Left hindlimb (tissue), 1 donor: ENCODE results near the gene ELP4.
"Not testable (repeated sequence)": the region's sequence is repeated elsewhere in the genome, so short reads cannot be mapped to it uniquely, and the experiment has no call there.

Source experiments
- DNase-seq: peaks from one replicate; pipeline ENCODE4 v3.0.0-alpha.2; 2018

ELP4 gene

GRCh38 chr11:31649129-31649966 lies 139.8 kb downstream of the ELP4 start:
- no peak for DNase-seq

GRCh38 chr11:31651208-31651607 lies 141.6 kb downstream of the ELP4 start:
- DNase-seq: no peak

GRCh38 chr11:31651822-31652221 lies 142.3 kb downstream of the ELP4 start:
- DNase-seq: no peak

GRCh38 chr11:31652528-31652927 lies 143.0 kb downstream of the ELP4 start:
- DNase-seq: no peak

DNA sequence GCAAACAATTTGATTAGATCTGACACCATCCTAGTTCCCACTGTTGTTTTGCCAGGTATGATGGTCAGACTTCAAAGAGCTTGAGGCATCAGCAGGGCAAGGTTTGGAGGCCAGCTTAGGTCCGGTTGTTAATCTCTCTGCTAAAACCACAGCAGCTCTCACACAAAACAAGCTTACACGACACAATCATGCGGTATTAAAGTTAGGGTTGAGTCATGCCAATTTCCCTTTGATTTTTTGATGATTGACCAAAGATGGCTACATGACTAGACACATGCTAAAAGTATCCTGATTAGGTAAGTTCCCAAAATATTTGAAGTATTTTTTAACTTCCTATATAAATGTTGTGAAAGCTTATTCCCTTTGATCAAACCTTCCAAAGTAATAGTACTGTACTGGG lies 145.9 kb downstream of the ELP4 start:
- DNase-seq: no peak

GRCh38 chr11:31656051-31656450 lies 146.5 kb downstream of the ELP4 start:
- no peak for DNase-seq

DNA sequence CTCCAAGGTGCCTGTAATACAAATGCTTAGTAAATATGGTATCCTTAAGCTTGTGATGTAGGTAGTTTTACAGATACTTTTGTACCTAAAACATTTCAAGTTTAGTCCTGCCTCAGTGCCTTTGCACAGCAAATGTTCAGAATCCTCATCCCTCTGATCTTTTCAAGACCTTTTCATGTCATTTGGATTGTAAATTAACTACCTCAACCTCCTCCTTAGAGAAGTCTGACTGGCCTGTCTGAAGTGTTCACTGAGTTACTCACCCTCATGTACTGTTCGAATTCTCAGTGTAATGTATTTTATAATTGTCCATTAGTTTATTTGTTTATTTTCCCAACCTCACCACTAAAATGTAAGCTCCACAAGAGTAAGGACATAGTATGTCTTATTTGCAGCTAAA lies 147.5 kb downstream of the ELP4 start:
- DNase-seq: no peak

GRCh38 chr11:31664129-31664528 lies 154.6 kb downstream of the ELP4 start:
- no peak for DNase-seq

GRCh38 chr11:31664954-31665353 lies 155.4 kb downstream of the ELP4 start:
- no peak for DNase-seq

DNA sequence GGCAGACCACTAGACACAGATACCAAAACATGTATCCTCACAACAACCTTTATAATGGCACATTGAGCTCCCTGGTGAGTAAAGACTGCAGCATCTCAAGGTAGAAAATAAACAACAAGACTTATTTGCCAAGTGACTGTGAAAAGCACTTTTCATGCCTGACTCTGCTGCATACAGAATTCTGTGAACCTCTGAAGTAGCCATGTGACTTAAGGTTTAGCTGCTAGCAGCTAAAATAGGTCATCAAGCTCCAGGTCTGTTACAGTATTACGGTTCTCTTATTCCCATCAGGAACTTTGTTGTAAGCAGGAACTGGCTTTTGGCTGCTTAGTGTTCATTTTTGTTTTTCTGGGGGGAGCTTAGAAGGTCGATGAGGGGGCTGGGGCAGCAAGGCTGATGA lies 162.1 kb downstream of the ELP4 start:
- no peak for DNase-seq

DNA sequence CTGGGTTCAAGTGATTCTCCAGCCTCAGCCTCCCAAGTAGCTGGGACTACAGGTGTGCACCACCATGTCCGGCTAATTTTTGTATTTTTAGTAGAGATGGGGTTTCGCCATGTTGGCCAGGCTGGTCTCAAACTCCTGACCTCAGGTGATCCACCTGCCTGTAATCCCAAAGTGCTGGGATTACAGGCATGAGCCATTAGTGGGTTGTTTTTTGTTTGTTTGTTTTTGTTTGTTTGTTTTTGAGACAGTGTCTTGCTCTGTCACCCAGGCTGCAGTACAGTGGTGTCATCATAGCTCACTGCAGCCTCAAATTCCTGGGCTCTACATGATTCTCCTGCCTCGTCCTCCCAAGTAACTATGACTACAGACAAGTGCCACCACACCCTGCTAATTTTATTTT lies 163.5 kb downstream of the ELP4 start:
- not testable (repeated sequence) for DNase-seq

- no peak for DNase-seq
Measured at GRCh38 chr11:31676280-31676982, 166.9 kb downstream of the ELP4 start.

DNA sequence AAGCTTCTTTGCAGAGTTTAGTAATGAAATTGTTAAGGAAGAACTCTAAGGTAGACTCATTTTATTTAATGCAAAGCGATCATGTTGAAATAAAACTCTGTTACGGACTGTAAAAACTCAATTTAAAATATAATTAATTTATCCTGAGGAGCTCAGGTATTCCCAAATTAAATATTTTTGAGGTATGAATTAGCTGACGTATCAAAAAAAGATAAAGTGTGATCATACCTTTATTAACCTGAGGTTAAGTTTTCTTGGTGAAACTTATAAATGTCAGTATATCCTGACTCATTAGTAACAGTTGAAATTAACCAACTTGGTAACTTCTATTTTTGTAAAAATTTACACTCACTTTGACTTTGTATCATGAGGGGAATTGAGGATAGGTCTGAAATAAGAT lies 171.2 kb downstream of the ELP4 start:
- DNase-seq: no peak

GRCh38 chr11:31687256-31687655 lies 177.7 kb downstream of the ELP4 start:
- DNase-seq: no peak

DNA sequence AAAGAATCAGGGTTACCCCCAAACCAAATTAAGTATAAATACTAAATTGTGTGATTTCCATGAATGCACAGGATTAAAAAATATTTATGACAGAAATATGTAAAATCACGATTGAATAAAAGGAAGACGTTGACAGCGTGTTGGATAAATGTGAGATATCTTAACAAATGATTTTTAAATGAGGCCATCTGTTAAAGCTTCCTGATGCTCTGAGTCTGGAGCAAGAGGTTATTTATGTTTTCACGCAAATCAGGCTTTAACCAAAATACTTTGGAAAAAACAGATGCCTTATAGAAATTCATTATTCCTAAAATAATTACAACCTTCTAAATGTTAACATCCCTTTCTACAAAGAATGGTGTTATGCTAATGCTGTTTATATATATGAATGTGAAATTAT lies 178.3 kb downstream of the ELP4 start:
- DNase-seq: no peak

DNA sequence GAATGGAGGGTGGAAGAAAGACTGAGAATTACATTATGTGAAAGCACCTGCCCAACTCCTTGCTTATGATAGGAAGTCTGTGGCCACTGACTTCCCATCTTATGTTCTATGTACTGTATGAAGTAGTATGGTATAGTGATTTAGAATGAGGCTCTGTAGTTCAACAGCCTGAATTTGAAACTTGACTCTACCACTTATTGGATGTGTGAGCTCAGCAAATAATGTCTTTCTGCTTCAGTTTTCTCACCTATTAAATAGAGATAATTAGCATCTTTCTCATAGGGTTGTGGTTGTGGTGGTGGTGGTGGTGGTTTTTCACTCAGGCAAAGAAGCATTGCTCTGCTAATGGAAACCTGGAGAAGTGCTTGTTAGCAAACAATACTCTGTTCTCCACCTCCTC lies 180.0 kb downstream of the ELP4 start:
- no peak for DNase-seq

- DNase-seq: no peak
Measured at GRCh38 chr11:31690041-31690440, 180.5 kb downstream of the ELP4 start.

DNA sequence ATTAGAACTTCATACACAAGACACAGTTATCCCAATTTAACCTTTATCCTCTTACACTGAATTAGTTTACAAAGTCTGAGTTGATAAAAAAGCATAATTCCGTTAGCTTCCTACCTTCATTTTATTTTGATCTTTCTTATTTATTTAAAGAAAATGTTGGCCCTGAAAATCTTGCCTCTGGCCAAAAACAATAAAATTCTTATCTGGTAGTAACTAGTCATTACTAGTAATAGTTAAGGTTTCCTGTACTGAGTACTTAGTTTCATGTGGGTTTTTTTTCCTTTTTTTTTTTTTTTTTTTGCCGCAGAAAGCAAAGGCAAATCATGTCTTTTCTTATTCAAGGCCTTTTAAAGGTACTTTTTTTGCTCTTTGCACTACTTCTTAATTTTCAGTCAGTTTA lies 180.9 kb downstream of the ELP4 start:
- no peak for DNase-seq

- no peak for DNase-seq
Measured at GRCh38 chr11:31692466-31692865, 182.9 kb downstream of the ELP4 start.

- DNase-seq: not testable (repeated sequence)
Measured at GRCh38 chr11:31697049-31697448, 187.5 kb downstream of the ELP4 start.

- DNase-seq: no peak
Measured at GRCh38 chr11:31699066-31699465, 189.5 kb downstream of the ELP4 start.

DNA sequence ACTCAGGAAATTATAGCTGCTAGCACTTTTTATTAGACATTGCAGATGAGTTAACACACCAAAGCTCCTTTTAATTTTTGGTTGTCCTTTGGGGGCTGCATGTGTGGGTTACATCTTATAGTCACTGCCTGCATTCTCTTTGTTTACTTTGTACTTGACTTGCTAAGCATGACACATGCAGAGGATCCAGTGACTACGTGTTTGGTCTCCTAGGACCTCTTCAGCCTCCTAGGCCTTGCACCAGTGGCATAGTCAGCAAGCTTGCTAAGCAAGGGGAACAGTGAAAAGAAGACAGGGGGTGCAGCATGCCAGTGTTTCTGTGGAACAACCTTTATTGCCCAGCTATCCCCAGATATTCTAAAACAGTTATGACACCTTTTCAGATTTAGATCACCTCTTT lies 193.4 kb downstream of the ELP4 start:
- DNase-seq: no peak

DNA sequence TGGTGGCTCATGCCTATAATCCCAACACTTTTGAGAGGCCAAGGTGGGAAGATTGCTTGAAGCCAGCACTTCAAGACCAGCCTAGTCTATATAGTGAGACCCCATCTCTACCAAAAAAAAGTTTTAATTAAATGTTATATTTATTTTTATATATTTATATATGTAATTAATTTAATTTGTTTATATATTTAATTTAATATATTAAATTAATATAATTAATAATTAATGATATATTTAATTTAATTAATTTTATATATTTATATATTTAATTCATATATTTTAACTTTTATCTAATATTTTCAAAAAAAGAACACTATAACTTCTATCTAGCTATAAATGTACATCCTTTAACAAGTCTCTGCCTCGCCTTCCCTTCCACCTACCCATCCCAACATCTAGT lies 196.8 kb downstream of the ELP4 start:
- DNase-seq: no peak

DNA sequence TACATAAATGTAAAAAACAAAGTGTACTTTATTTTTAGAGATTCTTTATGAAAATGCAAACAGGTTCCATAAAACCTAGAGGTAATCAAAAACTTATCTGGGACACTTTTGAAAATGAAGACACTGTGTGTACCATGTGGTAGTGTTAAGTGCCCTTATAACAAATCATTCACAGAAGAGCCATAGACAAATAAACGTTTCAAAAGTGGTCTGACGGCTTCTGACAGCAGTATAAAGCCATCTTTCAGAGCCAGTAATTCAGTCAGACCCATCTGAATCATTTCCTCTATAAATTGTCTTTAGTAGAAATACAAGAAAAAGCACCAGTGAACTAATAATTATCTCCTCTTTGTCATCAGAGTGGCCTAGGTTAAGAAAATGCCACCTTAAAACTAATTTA lies 201.6 kb downstream of the ELP4 start:
- DNase-seq: no peak

DNA sequence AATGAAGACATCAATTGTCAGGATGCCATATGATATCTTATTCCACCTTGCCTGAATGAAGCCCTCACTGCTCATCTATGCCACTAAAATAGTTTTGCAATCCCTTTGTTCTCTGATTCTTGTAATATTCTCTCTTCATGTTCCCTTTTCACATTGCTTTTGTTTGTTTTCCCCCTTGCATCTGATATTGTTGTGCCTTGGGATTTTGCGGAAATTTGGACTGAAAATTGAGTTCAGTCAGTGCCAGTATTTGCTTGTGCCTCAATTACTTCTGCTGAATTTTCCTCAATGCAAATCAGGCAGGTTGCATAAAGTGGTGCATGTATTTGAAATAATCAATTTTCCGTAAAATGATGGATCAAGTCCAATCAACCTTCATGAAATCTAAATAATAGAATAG lies 203.3 kb downstream of the ELP4 start:
- DNase-seq: no peak
